ENCODE measurements around the gene PDGFRB. TPM values are rescaled to one million over a fixed set of nuclear protein-coding genes. Genes with fewer than 3 reads are reported as not detected.

The PDGFRB gene
- total RNA-seq, 1 experiment from 2014 or later = 0.34 TPM

GRCh38 chr5:150167512-150167850 lies 11.8 kb upstream of the PDGFRB start (continued):
- no peak for TF ChIP-seq EZH2 (IDR thresholded peaks at IDR 0.05)
- TF ChIP-seq EZH2phosphoT487 (IDR thresholded peaks at IDR 0.05; ENCODE audit: borderline replicate concordance) = no peak
- TF ChIP-seq TCF7L2 (IDR thresholded peaks at IDR 0.05; ENCODE audit: borderline replicate concordance, extremely low read depth, insufficient read depth, insufficient read length) = no peak
- no peak for TF ChIP-seq ELF1 (IDR thresholded peaks at IDR 0.05; ENCODE audit: borderline replicate concordance, low read depth)
- no peak for TF ChIP-seq ZFX (IDR thresholded peaks at IDR 0.05)
- TF ChIP-seq ZNF274 (IDR thresholded peaks at IDR 0.05; ENCODE audit: low read depth, low read length) = no peak

- intact Hi-C loops (cut with micrococcal nuclease) = no loop called here
- ChIA-PET RAD21 (ENCODE audit: low non-redundant PET in 1 of 2, low total read pairs in 2 of 2, uncharacterized antibody in 2 of 2, unreplicated experiment in 2 of 2) (no interaction called here), CTCF (interaction anchor here (1.3 kb wide), 1 partner anchor 9 kb away, joined by 4 read pairs; no protein-coding TSS in a partner anchor), POLR2A (no interaction called here)
- Histone ChIP-seq H3K27ac (ENCODE audit: low read depth, low read length) (no peak within 1 kb of the TSS), H3K36me3 (ENCODE audit: control insufficient read depth in 1 of 2, insufficient read depth in 2 of 2, low read length in 2 of 2) (no peaks in the 10 kb centered on the region), H3K27me3 (ENCODE audit: insufficient read depth, low read length) (peaks cover 9% of the 10 kb centered on the region), H3K9ac (ENCODE audit: low read length) (no peak within 1 kb of the TSS), H3K4me2 (ENCODE audit: low read length) (no peak within 1 kb of the TSS), H3K9me3 (ENCODE audit: control insufficient read depth in 1 of 2, insufficient read depth in 1 of 2, low read depth in 1 of 2, low read length in 2 of 2) (no peaks in the 10 kb centered on the region), H4K20me1 (ENCODE audit: insufficient read depth) (no peaks in the 10 kb centered on the region), H3K4me1 (ENCODE audit: control insufficient read depth in 1 of 2, insufficient read depth in 2 of 2, low read length in 2 of 2) (peaks cover 0 to 8% of the 10 kb centered on the region in 2 experiments; a peak in 2 of 4 replicates), H2AFZ (ENCODE audit: low read depth, low read length, poor library complexity, severe bottlenecking) (no peak within 1 kb of the TSS), H3K9me2 (ENCODE audit: insufficient read depth) (no peaks in the 10 kb centered on the region), H3K4me3 (replicated peaks in 1 of 2; ENCODE audit: low read depth in 1 of 2, low read length in 2 of 2) (no peak within 1 kb of the TSS), H3K79me2 (ENCODE audit: insufficient read depth, low read length) (no peaks in the 10 kb centered on the region)
- BruUV-seq (replicated peaks) = no TSS peak
- ATAC-seq = no peak
- TF ChIP-seq REST (IDR thresholded peaks at IDR 0.05; ENCODE audit: low read depth) (no peak), SIN3A (IDR thresholded peaks at IDR 0.05; ENCODE audit: low read depth) (no peak), POLR2AphosphoS5 (IDR thresholded peaks at IDR 0.05; ENCODE audit: low read depth, low read length) (no peak), EGR1 (IDR thresholded peaks at IDR 0.05; ENCODE audit: low read depth) (no peak), ELF1 (IDR thresholded peaks at IDR 0.05; ENCODE audit: borderline replicate concordance, low read depth) (no peak), RAD21 (IDR thresholded peaks at IDR 0.05; ENCODE audit: low read depth) (no peak), JUND (IDR thresholded peaks at IDR 0.05) (no peak), FOSL1 (IDR thresholded peaks at IDR 0.05; ENCODE audit: low read depth) (no peak), ATF3 (IDR thresholded peaks at IDR 0.05) (no peak), EZH2 (IDR thresholded peaks at IDR 0.05) (no peak), SRF (IDR thresholded peaks at IDR 0.05; ENCODE audit: low read depth) (no peak), TCF7L2 (IDR thresholded peaks at IDR 0.05; ENCODE audit: borderline replicate concordance, extremely low read depth, insufficient read depth, insufficient read length) (no peak), ZBTB33 (IDR thresholded peaks at IDR 0.05; ENCODE audit: extremely low read depth, insufficient replicate concordance, low read length) (no peak), ZNF274 (IDR thresholded peaks at IDR 0.05; ENCODE audit: low read depth, low read length) (no peak), ZFX (IDR thresholded peaks at IDR 0.05) (no peak), MAX (IDR thresholded peaks at IDR 0.05) (no peak), CEBPB (IDR thresholded peaks at IDR 0.05; ENCODE audit: low read depth) (no peak), POLR2A (IDR thresholded peaks at IDR 0.05; ENCODE audit: borderline replicate concordance, extremely low read depth, insufficient read depth, insufficient read length) (no peak)
- no peak for DNase-seq (ENCODE audit: low read depth, low spot score)
These were observed 11.2 kb upstream of the PDGFRB start, which contains the start of gene CDX1 for GRCh38 chr5:150166650-150167511. Gene CDX1 (plus strand): TSS chr5:150166778. CDS start chr5:150166877, 99 bp downstream.

Measured in HCT116 (cell line).